WI38 (cell line): Measurements from ENCODE around the gene FRMD6.
A peak's percentile ranks its signal among the peaks of the same experiment; 100 is the strongest.

Experiments used
- H3K4me3 ChIP-seq: 2 replicates; pipeline ENCODE4 v1.5.1; 2011; ENCODE audit warnings: low read depth, mild to moderate bottlenecking, control low read depth, low read length
- TF ChIP-seq, protein P1 (sequence below): IDR thresholded peaks from 2 replicates; pipeline ENCODE4 v1.5.1; 2012; ENCODE audit warnings: low read depth, mild to moderate bottlenecking, control low read depth, low read length

Gene FRMD6

DNA sequence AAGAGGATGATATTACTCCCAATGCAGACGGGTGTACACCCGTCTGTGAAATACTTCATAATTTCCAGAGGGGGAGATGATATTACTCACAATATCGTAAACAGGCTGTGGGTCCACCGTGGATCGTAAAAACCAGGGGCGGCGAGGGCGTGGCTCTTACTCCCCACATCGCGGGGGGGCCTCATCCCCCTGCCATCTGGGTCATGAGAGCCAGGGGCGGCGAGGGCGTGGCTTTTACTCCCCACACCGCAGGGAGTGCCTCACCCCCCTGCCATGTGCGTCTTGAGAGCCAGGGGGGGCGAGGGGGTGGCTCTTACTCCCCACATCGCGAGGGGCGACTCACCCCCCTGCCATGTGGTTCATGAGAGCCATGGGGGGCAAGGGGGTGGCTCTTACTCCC, 122.5 kb downstream of the FRMD6 start:
- TF ChIP-seq, protein P1, sequence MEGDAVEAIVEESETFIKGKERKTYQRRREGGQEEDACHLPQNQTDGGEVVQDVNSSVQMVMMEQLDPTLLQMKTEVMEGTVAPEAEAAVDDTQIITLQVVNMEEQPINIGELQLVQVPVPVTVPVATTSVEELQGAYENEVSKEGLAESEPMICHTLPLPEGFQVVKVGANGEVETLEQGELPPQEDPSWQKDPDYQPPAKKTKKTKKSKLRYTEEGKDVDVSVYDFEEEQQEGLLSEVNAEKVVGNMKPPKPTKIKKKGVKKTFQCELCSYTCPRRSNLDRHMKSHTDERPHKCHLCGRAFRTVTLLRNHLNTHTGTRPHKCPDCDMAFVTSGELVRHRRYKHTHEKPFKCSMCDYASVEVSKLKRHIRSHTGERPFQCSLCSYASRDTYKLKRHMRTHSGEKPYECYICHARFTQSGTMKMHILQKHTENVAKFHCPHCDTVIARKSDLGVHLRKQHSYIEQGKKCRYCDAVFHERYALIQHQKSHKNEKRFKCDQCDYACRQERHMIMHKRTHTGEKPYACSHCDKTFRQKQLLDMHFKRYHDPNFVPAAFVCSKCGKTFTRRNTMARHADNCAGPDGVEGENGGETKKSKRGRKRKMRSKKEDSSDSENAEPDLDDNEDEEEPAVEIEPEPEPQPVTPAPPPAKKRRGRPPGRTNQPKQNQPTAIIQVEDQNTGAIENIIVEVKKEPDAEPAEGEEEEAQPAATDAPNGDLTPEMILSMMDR = no peak
- no peak overlapping the region for H3K4me3 ChIP-seq

DNA sequence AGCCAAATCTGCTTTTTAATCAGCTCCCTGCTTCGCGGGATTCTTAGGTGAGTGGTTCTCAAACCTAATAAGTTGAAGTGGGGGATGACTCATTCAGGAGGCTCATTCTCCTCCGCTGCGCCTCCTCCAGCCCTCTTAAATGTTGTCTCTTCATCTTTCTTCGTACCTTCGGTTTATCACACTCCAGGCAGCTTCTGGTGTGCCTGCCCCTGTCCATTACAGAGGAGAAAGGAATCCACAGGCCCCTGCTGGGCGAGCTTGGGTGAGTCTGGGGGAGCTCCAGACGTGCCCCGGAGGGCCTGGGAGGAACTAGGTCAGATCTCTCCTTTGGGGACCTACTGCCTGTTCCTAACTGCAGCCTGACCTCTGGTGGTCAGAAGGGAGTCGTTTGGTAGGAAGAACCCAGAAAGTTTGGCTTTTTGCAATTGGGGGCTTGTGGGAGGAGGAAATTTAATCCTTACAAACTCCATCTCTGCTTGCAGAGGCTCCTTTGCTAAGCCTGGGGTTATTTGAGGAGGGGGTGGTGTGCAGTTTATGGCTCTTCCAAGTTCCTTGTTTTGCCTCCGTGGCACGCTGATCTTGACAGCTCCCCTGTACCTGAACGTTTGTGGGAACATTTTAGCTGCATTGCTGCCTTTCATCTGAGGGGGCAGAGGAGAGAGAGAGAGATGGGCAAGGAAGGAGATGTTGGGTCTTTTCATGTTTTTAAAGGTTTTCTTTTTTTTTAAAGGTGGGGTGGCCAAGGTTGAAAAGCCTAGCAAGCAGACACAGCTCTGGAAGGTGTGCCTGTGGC, 124.6 kb downstream of the FRMD6 start:
- H3K4me3 ChIP-seq = no peak overlapping the region
- TF ChIP-seq, protein P1 = peak; percentile 70

DNA sequence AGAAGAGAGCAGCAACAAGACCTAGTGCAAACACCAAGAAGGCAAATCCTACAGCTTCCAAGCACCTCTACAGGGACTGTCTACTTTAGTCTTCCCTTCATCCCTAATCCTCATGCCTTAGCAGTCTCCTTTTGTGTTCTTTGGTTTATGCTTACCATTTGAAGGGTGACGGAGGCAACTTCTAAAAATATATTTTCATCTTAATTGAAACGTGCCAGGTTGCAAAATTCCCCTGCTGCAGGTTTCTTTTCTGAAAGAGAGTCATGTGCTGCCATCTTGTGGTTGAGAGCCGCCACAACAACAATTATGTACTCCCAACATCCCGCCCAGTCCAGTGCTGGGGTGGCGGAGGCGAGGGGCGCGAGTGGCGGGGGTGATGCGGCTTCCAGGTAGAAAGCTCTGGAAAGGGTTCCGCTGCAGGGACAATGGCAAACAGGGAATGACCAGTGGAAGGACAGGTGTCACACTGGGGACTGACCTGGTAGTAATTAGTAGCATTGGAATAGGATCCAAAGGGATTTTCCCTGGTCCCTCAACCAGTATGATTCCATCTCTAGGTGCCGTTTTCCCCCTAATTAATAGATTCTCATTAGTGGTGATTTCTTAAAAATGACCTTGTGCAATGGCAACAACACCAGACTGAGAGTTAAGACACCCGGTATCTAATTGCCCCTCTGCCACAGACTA, 128.4 kb downstream of the FRMD6 start:
- H3K4me3 ChIP-seq = no peak overlapping the region
- TF ChIP-seq, protein P1 = peak; percentile 80
